ENCODE data around the gene ZBTB47.

Gene ZBTB47

DNA sequence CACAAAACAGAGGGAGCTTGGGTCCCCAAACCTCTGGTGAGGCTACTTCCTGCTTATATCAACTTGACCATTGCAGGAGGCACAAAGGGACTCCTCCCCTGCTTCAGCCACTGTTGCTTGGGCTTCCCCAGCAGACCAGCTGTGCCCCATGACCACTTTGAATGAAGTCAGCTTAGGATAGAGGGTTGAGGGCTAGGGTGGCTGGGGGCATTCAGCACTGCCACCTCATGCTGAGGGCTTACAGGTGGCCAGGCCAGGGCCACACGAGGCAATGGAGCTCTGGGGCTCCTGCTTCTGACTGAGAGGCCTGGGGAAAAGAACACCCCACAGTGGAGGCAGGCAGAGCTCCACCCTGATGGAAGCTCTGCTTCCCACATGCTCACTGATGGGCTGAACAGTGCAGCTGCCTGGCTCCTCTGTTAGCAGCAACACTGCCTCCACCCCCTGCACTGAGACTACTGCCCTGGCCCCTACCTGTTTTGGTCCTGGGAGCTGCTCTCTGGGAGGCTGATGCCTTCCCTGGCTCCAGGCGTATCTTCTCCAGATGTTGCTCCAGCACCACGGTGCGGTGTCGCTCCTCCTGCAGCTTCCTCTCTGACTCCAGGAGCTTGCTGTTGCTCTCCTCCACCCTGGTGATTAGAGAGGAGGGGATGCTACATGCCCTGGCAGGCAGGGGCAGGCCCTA, 59.3 kb downstream of the ZBTB47 start:
- DNase-seq (ENCODE audit: low spot score): no peak

DNA sequence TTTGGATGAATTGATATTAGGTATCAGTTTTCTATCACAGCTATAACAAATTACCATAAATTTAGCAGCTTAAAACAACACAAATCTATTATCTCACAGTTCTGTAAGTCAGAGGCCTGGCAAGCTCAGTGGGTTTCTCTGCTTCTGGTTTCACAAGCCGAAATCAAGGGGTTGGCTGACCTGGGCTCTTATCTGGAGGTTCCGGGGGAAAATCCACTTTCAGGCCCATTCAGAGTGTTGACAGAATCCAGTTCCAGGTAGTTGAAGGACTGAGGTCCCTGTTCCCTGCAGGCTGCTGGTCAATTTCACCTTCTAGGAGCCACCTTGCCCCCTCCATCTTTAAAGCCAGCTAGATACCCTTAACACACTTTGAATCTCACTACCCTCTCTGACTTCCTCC, 60.2 kb downstream of the ZBTB47 start:
- DNase-seq (ENCODE audit: low spot score): no peak

DNA sequence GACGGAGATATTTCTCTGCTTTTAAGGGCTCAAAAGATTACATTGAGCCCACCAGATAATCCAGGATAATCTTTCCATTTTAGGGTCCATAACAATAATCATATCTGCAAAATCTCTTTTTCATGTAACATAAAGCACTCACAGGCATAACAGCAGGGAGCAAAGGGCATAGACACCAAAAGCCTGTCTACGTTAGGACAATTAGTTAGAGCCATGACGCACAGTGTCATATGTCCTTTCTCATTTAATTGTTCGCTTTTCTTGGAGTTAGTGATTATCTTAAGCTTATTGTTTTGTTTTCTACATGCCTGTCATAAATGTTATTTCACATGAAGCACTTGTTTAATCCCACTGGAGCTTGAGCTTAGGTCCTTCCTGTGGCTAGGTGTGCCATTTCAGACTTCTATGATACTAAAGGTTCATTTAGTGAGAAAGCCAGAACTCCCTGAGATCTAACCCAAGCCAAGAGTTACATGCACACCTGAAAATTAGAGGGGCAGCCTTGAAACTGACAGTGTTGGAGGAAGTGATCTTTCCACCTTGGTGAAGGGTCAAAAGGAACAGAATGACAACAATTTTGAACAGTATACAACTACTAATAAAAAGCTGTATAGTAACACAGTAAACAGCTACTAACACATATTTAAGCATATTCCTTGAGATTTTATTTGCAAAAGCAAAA, 60.8 kb downstream of the ZBTB47 start:
- no peak for DNase-seq (ENCODE audit: low spot score)
